HEK293 (cell line): Measurements from ENCODE around the gene CAV2.
A peak's percentile ranks its signal among the peaks of the same experiment; 100 is the strongest.

ENCODE experiments used
- CTCF ChIA-PET: fragments of 350-600 bp; formaldehyde crosslinking; extraction: SDS; loops from one replicate; lab custom pipeline; 2021; ENCODE audit warnings: antibody characterized with exemption; lab: Yijun Ruan, JAX
- POLR2A ChIA-PET: fragments of 300-600 bp; formaldehyde crosslinking; extraction: SDS; loops from one replicate; lab custom pipeline; 2020; ENCODE audit warnings: antibody characterized with exemption, inconsistent platforms; lab: Yijun Ruan, JAX
- H3K27ac ChIP-seq: fragments of 200-500 bp; sonication (Bioruptor generic); 2 replicates; pipeline ENCODE4 v1.5.1; 2014; ENCODE audit warnings: low read depth, low read length, control low read depth, inconsistent platforms; ENCODE audit errors: extremely low read depth
- H3K36me3 ChIP-seq, 2 experiments: fragments of 200-500 bp in 1 of 2; sonication (Bioruptor generic) in 1 of 2; 1 replicate in 1 of 2; 2 replicates in 1 of 2; pipeline ENCODE4 v1.5.1; 2014 to 2017; ENCODE audit warnings: inconsistent platforms in 2 of 2, low read length in 2 of 2; ENCODE audit not compliant: control insufficient read depth in 2 of 2, insufficient read depth in 1 of 2
- H3K4me1 ChIP-seq: fragments of 200-500 bp; sonication (Bioruptor generic); 2 replicates; pipeline ENCODE4 v1.5.1; 2014; ENCODE audit warnings: mild to moderate bottlenecking, low read length, inconsistent platforms; ENCODE audit not compliant: control insufficient read depth, insufficient read depth
- H3K4me3 ChIP-seq: 2 replicates; pipeline ENCODE4 v1.5.1; 2011; ENCODE audit warnings: low read depth, mild to moderate bottlenecking, control low read depth, low read length, moderate library complexity
- H3K9me3 ChIP-seq: fragments of 200-500 bp; sonication (Bioruptor generic); 2 replicates; pipeline ENCODE4 v1.5.1; 2014; ENCODE audit warnings: low read depth, low read length, inconsistent platforms; ENCODE audit not compliant: control insufficient read depth, insufficient read depth
- ELK4 ChIP-seq: IDR thresholded peaks from 2 replicates; pipeline ENCODE4 v1.6.1; 2011; ENCODE audit warnings: mild to moderate bottlenecking, low read depth, low read length, borderline replicate concordance
- FEZF1 ChIP-seq: fragments of 450-650 bp; formaldehyde crosslinking; IDR thresholded peaks from 2 replicates; pipeline ENCODE4 v1.5.1; 2016; ENCODE audit warnings: missing biosample characterization, missing genetic modification characterization
- MZF1 ChIP-seq: fragments of 450-650 bp; formaldehyde crosslinking; IDR thresholded peaks from 2 replicates; pipeline ENCODE4 v1.5.1; 2017; ENCODE audit warnings: missing biosample characterization, missing genetic modification characterization, borderline replicate concordance
- PRDM1 ChIP-seq: fragments of 450-650 bp; formaldehyde crosslinking; IDR thresholded peaks from 2 replicates; pipeline ENCODE4; 2016; ENCODE audit warnings: missing biosample characterization, missing genetic modification characterization
- PRDM10 ChIP-seq: fragments of 450-650 bp; formaldehyde crosslinking; IDR thresholded peaks from 2 replicates; pipeline ENCODE4 v1.5.1; 2016; ENCODE audit warnings: missing biosample characterization, missing genetic modification characterization
- PRDM6 ChIP-seq: fragments of 450-650 bp; formaldehyde crosslinking; IDR thresholded peaks from 2 replicates; pipeline ENCODE4 v1.5.1; 2017; ENCODE audit warnings: missing biosample characterization, missing genetic modification characterization
- SCRT1 ChIP-seq: fragments of 450-650 bp; formaldehyde crosslinking; IDR thresholded peaks from 2 replicates; pipeline ENCODE4 v1.5.1; 2016; ENCODE audit warnings: missing biosample characterization, missing genetic modification characterization, borderline replicate concordance
- ZFP3 ChIP-seq: fragments of 450-650 bp; formaldehyde crosslinking; IDR thresholded peaks from 2 replicates; pipeline ENCODE4 v1.5.1; 2016; ENCODE audit warnings: low read depth, missing biosample characterization, missing genetic modification characterization
- ZFP69B ChIP-seq: fragments of 450-650 bp; formaldehyde crosslinking; IDR thresholded peaks from 2 replicates; pipeline ENCODE4 v1.5.1; 2016; ENCODE audit warnings: missing biosample characterization, missing genetic modification characterization
- ZIC2 ChIP-seq: fragments of 450-650 bp; formaldehyde crosslinking; IDR thresholded peaks from 2 replicates; pipeline ENCODE4 v1.5.1; 2016; ENCODE audit warnings: missing biosample characterization, missing genetic modification characterization
- ZNF114 ChIP-seq: fragments of 450-650 bp; formaldehyde crosslinking; IDR thresholded peaks from 2 replicates; pipeline ENCODE4 v1.5.0; 2017; ENCODE audit warnings: missing biosample characterization, missing genetic modification characterization
- ZNF121 ChIP-seq: fragments of 450-650 bp; formaldehyde crosslinking; IDR thresholded peaks from 2 replicates; pipeline ENCODE4 v1.5.1; 2016; ENCODE audit warnings: missing biosample characterization, missing genetic modification characterization
- ZNF214 ChIP-seq: fragments of 450-650 bp; formaldehyde crosslinking; IDR thresholded peaks from 2 replicates; pipeline ENCODE4 v1.5.1; 2017; ENCODE audit warnings: missing biosample characterization, mild to moderate bottlenecking, missing genetic modification characterization, borderline replicate concordance
- ZNF223 ChIP-seq: fragments of 450-650 bp; formaldehyde crosslinking; IDR thresholded peaks from 2 replicates; pipeline ENCODE4 v1.5.1; 2016; ENCODE audit warnings: missing biosample characterization, missing genetic modification characterization
- ZNF24 ChIP-seq: fragments of 450-650 bp; formaldehyde crosslinking; IDR thresholded peaks from 2 replicates; pipeline ENCODE4 v1.5.1; 2016; ENCODE audit warnings: missing biosample characterization, missing genetic modification characterization
- ZNF473 ChIP-seq: fragments of 450-650 bp; formaldehyde crosslinking; IDR thresholded peaks from 2 replicates; pipeline ENCODE4 v1.5.1; 2017; ENCODE audit warnings: missing biosample characterization, missing genetic modification characterization
- ZNF530 ChIP-seq: fragments of 450-650 bp; formaldehyde crosslinking; IDR thresholded peaks from 2 replicates; pipeline ENCODE4 v1.5.1; 2016; ENCODE audit warnings: low read depth, missing biosample characterization, missing genetic modification characterization
- ZNF623 ChIP-seq: fragments of 450-650 bp; formaldehyde crosslinking; IDR thresholded peaks from 2 replicates; pipeline ENCODE4 v1.5.1; 2016; ENCODE audit warnings: missing biosample characterization, missing genetic modification characterization
- ZNF747 ChIP-seq: fragments of 450-650 bp; formaldehyde crosslinking; IDR thresholded peaks from 2 replicates; pipeline ENCODE4 v1.5.1; 2016; ENCODE audit warnings: missing biosample characterization, missing genetic modification characterization
- ZNF837 ChIP-seq: fragments of 450-650 bp; formaldehyde crosslinking; IDR thresholded peaks from 2 replicates; pipeline ENCODE4 v1.5.1; 2016; ENCODE audit warnings: missing biosample characterization, missing genetic modification characterization
- TF ChIP-seq, protein P1 (sequence below): fragments of 450-650 bp; formaldehyde crosslinking; IDR thresholded peaks from 2 replicates; pipeline ENCODE4 v1.5.1; 2016; ENCODE audit warnings: missing biosample characterization, missing genetic modification characterization

Gene CAV2

GRCh38 chr7:116490351-116490750, 9.2 kb upstream of the CAV2 start:
- no peaks in the 10 kb centered on the region for H3K9me3 ChIP-seq
- TF ChIP-seq ZFP3 (no peak), ZNF223 (no peak), PRDM10 (tag by site-specific recombination) (no peak), ZNF473 (no peak), ELK4 (no peak)
- TF ChIP-seq, all 188 proteins: peak for 0
- Histone ChIP-seq H3K27ac (no peak overlapping the region), H3K4me1 (no peaks in the 10 kb centered on the region), H3K4me3 (no peak overlapping the region), H3K36me3 (no peaks in the 10 kb centered on the region)
- CTCF ChIA-PET, result no interaction called here
- POLR2A ChIA-PET, result no interaction called here

DNA sequence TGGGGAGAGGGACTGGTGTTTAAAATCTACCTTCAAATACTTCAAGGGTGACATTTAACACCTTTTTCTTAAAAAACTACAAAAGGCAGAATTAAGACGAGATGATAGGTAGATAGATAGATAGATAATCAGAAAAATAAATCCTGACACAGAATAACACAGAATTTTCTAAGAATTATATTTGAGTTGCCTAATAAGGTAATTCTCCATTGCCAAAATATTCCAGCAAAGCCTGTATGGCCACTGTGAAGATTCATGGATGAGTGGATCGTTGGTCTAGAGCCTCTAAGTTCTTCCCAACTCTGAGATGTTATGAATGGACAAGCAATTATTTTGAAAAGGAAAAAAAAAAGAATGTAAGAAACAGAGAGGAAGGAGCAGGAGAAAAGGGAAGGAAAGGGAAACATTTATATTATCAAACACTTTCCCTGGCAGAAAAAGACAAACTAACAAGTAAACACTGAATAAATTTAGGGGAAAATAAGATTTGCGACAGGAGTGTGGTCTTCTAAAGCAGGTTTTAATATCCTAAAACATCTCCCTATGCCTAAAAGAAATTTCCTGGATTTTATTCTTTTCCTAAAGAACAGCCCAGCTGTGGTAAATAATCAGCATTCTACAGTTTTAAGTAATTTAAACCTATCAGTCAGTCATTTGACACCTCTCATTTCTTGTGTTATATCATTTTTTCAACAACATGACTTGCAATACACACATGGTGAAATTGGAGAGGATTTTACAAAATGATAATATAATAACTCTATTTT, 7.5 kb upstream of the CAV2 start:
- Histone ChIP-seq H3K4me3 (no peak overlapping the region), H3K9me3 (no peaks in the 10 kb centered on the region), H3K4me1 (no peaks in the 10 kb centered on the region), H3K36me3 (no peaks in the 10 kb centered on the region), H3K27ac (no peak overlapping the region)
- TF ChIP-seq ZNF114 (tag by site-specific recombination) (no peak), SCRT1 (no peak), MZF1 (no peak), ZNF121 (tag by site-specific recombination) (no peak), PRDM1 (tag by site-specific recombination) (peak; percentile 73), ZNF24 (no peak), ZNF747 (tag by site-specific recombination) (no peak), ZNF837 (tag by site-specific recombination) (no peak), FEZF1 (tag by site-specific recombination) (0 out of 2 replicates have a peak, but pooled peaks have one; percentile 5), PRDM6 (tag by site-specific recombination) (peak; percentile 66; the same call in 1 of the 2 replicates), ZFP69B (tag by site-specific recombination) (no peak), ZNF214 (tag by site-specific recombination) (no peak), ZNF623 (tag by site-specific recombination) (no peak), ZNF530 (tag by site-specific recombination) (no peak), ZIC2 (tag by site-specific recombination) (no peak)
- TF ChIP-seq, protein P1, sequence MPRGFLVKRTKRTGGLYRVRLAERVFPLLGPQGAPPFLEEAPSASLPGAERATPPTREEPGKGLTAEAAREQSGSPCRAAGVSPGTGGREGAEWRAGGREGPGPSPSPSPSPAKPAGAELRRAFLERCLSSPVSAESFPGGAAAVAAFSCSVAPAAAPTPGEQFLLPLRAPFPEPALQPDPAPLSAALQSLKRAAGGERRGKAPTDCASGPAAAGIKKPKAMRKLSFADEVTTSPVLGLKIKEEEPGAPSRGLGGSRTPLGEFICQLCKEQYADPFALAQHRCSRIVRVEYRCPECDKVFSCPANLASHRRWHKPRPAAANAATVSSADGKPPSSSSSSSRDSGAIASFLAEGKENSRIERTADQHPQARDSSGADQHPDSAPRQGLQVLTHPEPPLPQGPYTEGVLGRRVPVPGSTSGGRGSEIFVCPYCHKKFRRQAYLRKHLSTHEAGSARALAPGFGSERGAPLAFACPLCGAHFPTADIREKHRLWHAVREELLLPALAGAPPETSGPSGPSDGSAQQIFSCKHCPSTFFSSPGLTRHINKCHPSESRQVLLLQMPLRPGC (tag by site-specific recombination), result no peak
- ChIA-PET CTCF (interaction anchor here (0.6 to 0.7 kb wide), 3 partner anchors 40 to 259 kb away, joined by 3 read pairs; no protein-coding TSS in a partner anchor), POLR2A (no interaction called here)
